ENCODE data around the gene CYLD. TPM values are rescaled to one million over a fixed set of nuclear protein-coding genes. Genes with fewer than 3 reads are reported as not detected.

The CYLD gene
- 10.9 to 17.1 TPM (median 15.0 TPM) in 5 replicates for total RNA-seq (2022; extraction: Qiagen RNA extraction; ENCODE audit: low read depth)

GRCh38 chr16:50741781-50742575 is at the start of gene CYLD:
Gene CYLD, plus strand, starts transcription at chr16:50742086. Its CDS starts 7,613 bp downstream, at chr16:50749699.

GRCh38 chr16:50692999-50693781 is 48.7 kb upstream of the CYLD start, which contains the start of gene NOD2:
Gene NOD2, plus strand, starts transcription at chr16:50693606. Its CDS starts 5,890 bp downstream, at chr16:50699496.

Other genes with a start within 250 kb of the CYLD start
- gene NKD1, start 193.7 kb upstream of the CYLD start, total RNA-seq (2022; extraction: Qiagen RNA extraction; ENCODE audit: low read depth), result 0.12 to 0.76 TPM (median 0.31 TPM) in 5 replicates
- gene SNX20, start 60.8 kb upstream of the CYLD start, total RNA-seq (2022; extraction: Qiagen RNA extraction; ENCODE audit: low read depth), result not detected in 5 replicates
- gene NOD2, start 48.5 kb upstream of the CYLD start, total RNA-seq (2022; extraction: Qiagen RNA extraction; ENCODE audit: low read depth), result 0.02 TPM in 1 of 5 replicates, not detected in the others

Data from A549 treated with ZK216348 at 1 μM for 4 hours (cell line).